H1 (cell line): Measurements from ENCODE around the gene NOS2. TPM values are rescaled to one million over a fixed set of nuclear protein-coding genes. Genes with fewer than 3 reads are reported as not detected.

Experiments
- CTCF ChIA-PET: fragments of 300-600 bp; sonication (Branson Sonifier 250); formaldehyde crosslinking; loops from one replicate; lab custom pipeline; 2021; ENCODE audit not compliant: partially characterized antibody; lab: Charles Lee
- POLR2A ChIA-PET: fragments of 300-600 bp; sonication (Branson Sonifier 250); formaldehyde crosslinking; loops from one replicate; lab custom pipeline; 2021; ENCODE audit warnings: inconsistent platforms; ENCODE audit not compliant: partially characterized antibody; lab: Charles Lee
- DNase-seq, 2 experiments: peaks; one replicate each; pipeline versions ENCODE4 v3.0.0 to v3.0.0-alpha.2; 2010 to 2022; ENCODE audit warnings: low spot score in 2 of 2, low read depth in 1 of 2, mixed read lengths in 1 of 2
- FAIRE-seq: peaks from 2 replicates; lab custom pipeline; 2011; peaks lifted over from hg19 to GRCh38; lab: Jason Lieb, UNC
- H2AFZ ChIP-seq: 2 replicates; pipeline ENCODE4 v1.8.1; 2012; ENCODE audit warnings: low read length, inconsistent platforms
- H2AK5ac ChIP-seq: 2 replicates; pipeline ENCODE4 v1.6.1; 2013; ENCODE audit warnings: low read depth, low read length
- H2BK120ac ChIP-seq: replicated peaks from 2 replicates; pipeline ENCODE3; 2013; ENCODE audit warnings: low read depth, low read length, inconsistent platforms
- H2BK12ac ChIP-seq: 2 replicates; pipeline ENCODE4 v1.6.1; 2013; ENCODE audit warnings: low read depth, low read length
- H2BK15ac ChIP-seq: 2 replicates; pipeline ENCODE4 v1.6.1; 2013; ENCODE audit warnings: low read length
- H2BK20ac ChIP-seq: 2 replicates; pipeline ENCODE4 v1.6.1; 2013; ENCODE audit warnings: low read length
- H2BK5ac ChIP-seq: 2 replicates; pipeline ENCODE4 v1.6.1; 2013; ENCODE audit warnings: low read depth, low read length
- H3K14ac ChIP-seq: 2 replicates; pipeline ENCODE4 v1.6.1; 2013; ENCODE audit warnings: inconsistent platforms; ENCODE audit not compliant: insufficient read length
- H3K18ac ChIP-seq: 2 replicates; pipeline ENCODE4 v1.6.1; 2013; ENCODE audit warnings: low read length; ENCODE audit errors: extremely low read depth
- H3K23ac ChIP-seq: 2 replicates; pipeline ENCODE4 v1.6.1; 2013; ENCODE audit warnings: inconsistent platforms; ENCODE audit not compliant: insufficient read length
- H3K23me2 ChIP-seq: 2 replicates; pipeline ENCODE4 v1.6.1; 2013; ENCODE audit warnings: low read depth, low read length
- H3K27ac ChIP-seq: 2 replicates; pipeline ENCODE4 v1.6.1; 2011; ENCODE audit warnings: low read depth, low read length, inconsistent platforms
- H3K27me3 ChIP-seq, 4 experiments: replicated peaks in 1 of 4; 1 replicate in 1 of 4; 2 replicates in 3 of 4; pipeline versions ENCODE4 v1.6.1 to v1.8.1; 2011 to 2013; ENCODE audit warnings: low read length in 3 of 4, mild to moderate bottlenecking in 3 of 4, inconsistent platforms in 2 of 4, mixed read lengths in 2 of 4, moderate library complexity in 1 of 4; ENCODE audit not compliant: control insufficient read depth in 3 of 4, insufficient read depth in 3 of 4; ENCODE audit errors: extremely low read depth in 1 of 4
- H3K36me3 ChIP-seq, 4 experiments: 2 replicates each; pipeline versions ENCODE4 v1.6.1 to v1.8.1; 2011 to 2013; ENCODE audit warnings: mild to moderate bottlenecking in 4 of 4, low read length in 3 of 4, moderate library complexity in 2 of 4, control low read depth in 1 of 4, inconsistent platforms in 1 of 4; ENCODE audit not compliant: insufficient read depth in 4 of 4, control insufficient read depth in 2 of 4
- H3K4ac ChIP-seq: replicated peaks from 2 replicates; pipeline ENCODE3; 2013; ENCODE audit warnings: low read length, low read depth, mixed read lengths, inconsistent platforms; ENCODE audit not compliant: insufficient read length
- H3K4me1 ChIP-seq, 4 experiments: replicated peaks in 1 of 4; 1 replicate in 1 of 4; 2 replicates in 3 of 4; pipeline versions ENCODE4 v1.6.1 to v1.8.1; 2011 to 2013; ENCODE audit warnings: low read length in 3 of 4, inconsistent platforms in 2 of 4, mixed read lengths in 1 of 4; ENCODE audit not compliant: insufficient read depth in 4 of 4, control insufficient read depth in 3 of 4
- H3K4me2 ChIP-seq, 2 experiments: 2 replicates each; pipeline versions ENCODE4 v1.6.1 to v1.8.1; 2011 to 2013; ENCODE audit warnings: low read depth in 2 of 2, low read length in 2 of 2, control low read depth in 1 of 2, inconsistent platforms in 1 of 2, mild to moderate bottlenecking in 1 of 2; ENCODE audit not compliant: insufficient read depth in 1 of 2
- H3K4me3 ChIP-seq, 4 experiments: fragments of 200-600, 300-600 bp in 1 of 4; sonication (generic), shearing (Covaris generic), sonication (Bioruptor Twin) in 1 of 4; 2 replicates each; pipeline versions ENCODE4 v1.5.1 to v1.8.1; 2011 to 2016; ENCODE audit warnings: low read length in 4 of 4, low read depth in 3 of 4, control low read depth in 2 of 4, inconsistent platforms in 2 of 4, mild to moderate bottlenecking in 2 of 4, mixed read lengths in 1 of 4, moderate library complexity in 1 of 4; ENCODE audit not compliant: insufficient read depth in 2 of 4; ENCODE audit errors: extremely low read depth in 1 of 4
- H3K56ac ChIP-seq: replicated peaks from 2 replicates; pipeline ENCODE3; 2013; ENCODE audit warnings: low read depth, mild to moderate bottlenecking, mixed read lengths, low read length, inconsistent platforms; ENCODE audit not compliant: insufficient read length
- H3K79me1 ChIP-seq: 2 replicates; pipeline ENCODE4 v1.6.1; 2013; ENCODE audit warnings: low read depth, low read length, control low read depth
- H3K79me2 ChIP-seq, 2 experiments: 2 replicates each; pipeline versions ENCODE4 v1.6.1 to v1.8.1; 2012 to 2013; ENCODE audit warnings: low read length in 2 of 2, mild to moderate bottlenecking in 2 of 2, inconsistent platforms in 1 of 2; ENCODE audit not compliant: insufficient read depth in 2 of 2, control insufficient read depth in 1 of 2
- H3K9ac ChIP-seq, 4 experiments: replicated peaks in 1 of 4; 1 replicate in 1 of 4; 2 replicates in 3 of 4; pipeline versions ENCODE4 v1.6.1 to v1.8.1; 2011 to 2013; ENCODE audit warnings: low read depth in 3 of 4, low read length in 3 of 4, control low read depth in 2 of 4, mild to moderate bottlenecking in 2 of 4, moderate library complexity in 2 of 4, inconsistent platforms in 1 of 4; ENCODE audit errors: extremely low read depth in 1 of 4
- H3K9me3 ChIP-seq, 2 experiments: 2 replicates each; pipeline versions ENCODE4 v1.6.1 to v1.8.1; 2012 to 2013; ENCODE audit warnings: mild to moderate bottlenecking in 2 of 2, moderate library complexity in 2 of 2, control low read depth in 1 of 2, inconsistent platforms in 1 of 2, low read depth in 1 of 2, low read length in 1 of 2, mixed read lengths in 1 of 2; ENCODE audit not compliant: insufficient read depth in 2 of 2
- H4K20me1 ChIP-seq, 2 experiments: replicated peaks in 1 of 2; 2 replicates each; pipeline versions ENCODE3 to v1.8.1; 2011 to 2013; ENCODE audit warnings: inconsistent platforms in 2 of 2, low read length in 2 of 2, mild to moderate bottlenecking in 1 of 2; ENCODE audit not compliant: insufficient read depth in 2 of 2, control insufficient read depth in 1 of 2
- H4K5ac ChIP-seq: 2 replicates; pipeline ENCODE4 v1.6.1; 2013; ENCODE audit warnings: low read length, low read depth, mixed read lengths, inconsistent platforms; ENCODE audit not compliant: insufficient read length
- H4K8ac ChIP-seq: 2 replicates; pipeline ENCODE4 v1.8.0; 2013; ENCODE audit warnings: mild to moderate bottlenecking, moderate library complexity, low read length, inconsistent platforms; ENCODE audit not compliant: insufficient read depth; ENCODE audit errors: extremely low read depth
- H4K91ac ChIP-seq: replicated peaks from 2 replicates; pipeline ENCODE3; 2013; ENCODE audit warnings: low read length, mixed read lengths, inconsistent platforms; ENCODE audit not compliant: insufficient read length
- BRCA1 ChIP-seq: IDR thresholded peaks from 2 replicates; pipeline ENCODE4 v1.6.1; 2012; ENCODE audit warnings: low read depth, low read length, improper control_type of control experiment
- PHF8 ChIP-seq: fragments of 200-600 bp; sonication (generic); conservative IDR thresholded peaks from 2 replicates; pipeline ENCODE4 v1.7.1; 2012; ENCODE audit warnings: low read depth, mild to moderate bottlenecking, inconsistent platforms, low read length, moderate library complexity
- WGBS, 2 experiments: shearing (Covaris generic) in 1 of 2; methylation state at CpG; one replicate each; pipeline versions ENCODE4 v1.1.6 to v1.1.7; 2013 to 2015; ENCODE audit warnings: low lambda C conversion rate in 2 of 2, mixed read lengths in 2 of 2, inconsistent platforms in 1 of 2, low coverage in 1 of 2, missing lambda C conversion rate in 1 of 2; ENCODE audit not compliant: insufficient replicate concordance in 2 of 2, insufficient coverage in 1 of 2, insufficient read length in 1 of 2; ENCODE audit errors: extremely low coverage in 1 of 2, missing lambda C conversion rate in 1 of 2; 5-methylcytosine and 5-hydroxymethylcytosine counted together
- polyA plus RNA-seq, 7 experiments: library from polyadenylated mRNA; depleted of rRNA in 3 of 7; stranded (reverse) in 5 of 7; unstranded in 2 of 7; fragments of >200 nt in 5 of 7; fragments of 200-250 nt in 2 of 7; gene quantifications; 1 replicate in 5 of 7; 2 replicates in 1 of 7; 4 replicates in 1 of 7; pipeline versions ENCODE4 v1.2.1 to v1.2.3, GENCODE V29; 2011 to 2013; ENCODE audit warnings: missing spikeins in 2 of 7, mixed read lengths in 2 of 7
- total RNA-seq: library from RNA; stranded (reverse); fragmentation: NEBNext Ultra II Directional; extraction: Animal tissue kit (Norgen Biotek cat#: 25700); gene quantifications from 2 replicates; pipeline ENCODE4 v1.2.1, GENCODE V29; 2021

Gene NOS2
- total and polyA plus RNA-seq, 2 of the 8 experiments (the other 6 are each of a cell fraction or from before 2014, with no cell fraction given) = 1.0 to 1.9 TPM

DNA sequence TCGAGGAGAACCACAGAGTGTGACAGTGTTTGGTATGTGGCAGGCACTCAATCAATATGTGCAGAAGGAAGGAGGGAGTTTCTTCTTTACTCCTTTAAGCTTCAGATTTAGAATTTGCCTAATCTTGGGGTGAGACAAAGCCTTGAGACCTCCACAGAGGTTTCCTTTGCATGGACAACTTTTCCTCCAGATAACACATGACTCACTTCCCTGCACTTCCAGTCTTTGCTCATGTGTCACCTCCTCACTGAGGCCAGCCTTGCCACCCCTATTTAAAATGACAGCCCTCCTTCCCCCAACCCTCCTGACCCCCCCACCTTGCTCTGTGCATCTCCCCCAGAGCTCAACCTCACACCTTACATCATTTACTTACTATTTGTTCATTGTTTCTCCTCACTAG is 17.4 kb upstream of the NOS2 start:
- no peak overlapping the region for H3K4me2 ChIP-seq
- no peak overlapping the region for H2AFZ ChIP-seq
- H2BK120ac ChIP-seq = no peak overlapping the region
- WGBS, 2 experiments = 85% methylated on average over 1 of the region's 1 CpG; no CpG with 5 or more reads in 1 of the 2 experiments
- H3K4me1 ChIP-seq = no peaks in the 10 kb centered on the region
- H2BK15ac ChIP-seq = no peak overlapping the region
- H4K5ac ChIP-seq = no peak overlapping the region
- ChIA-PET CTCF (interaction anchor here (1.2 to 2.7 kb wide), 3 partner anchors 9 to 63 kb away, joined by 5 to 10 read pairs (median 6); no protein-coding TSS in a partner anchor), POLR2A (no interaction called here)
- no peaks in the 10 kb centered on the region for H3K27me3 ChIP-seq
- H3K56ac ChIP-seq = no peak overlapping the region
- no peaks in the 10 kb centered on the region for H3K36me3 ChIP-seq
- DNase-seq = no peak
- H4K20me1 ChIP-seq = no peaks in the 10 kb centered on the region
- no peaks in the 10 kb centered on the region for H3K23me2 ChIP-seq
- H3K18ac ChIP-seq = no peak overlapping the region
- H3K9me3 ChIP-seq = peaks cover 0 to 8% of the 10 kb centered on the region in 2 experiments; a peak in 1 of 4 replicates
- H3K4me3 ChIP-seq = no peak overlapping the region
- H3K9ac ChIP-seq = no peak overlapping the region
- H4K8ac ChIP-seq = no peak overlapping the region
- no peaks in the 10 kb centered on the region for H3K79me2 ChIP-seq
- no peak overlapping the region for H2BK20ac ChIP-seq
- H3K79me1 ChIP-seq = no peaks in the 10 kb centered on the region
- H2BK12ac ChIP-seq = no peak overlapping the region
- FAIRE-seq = no peak
- no peak overlapping the region for H2BK5ac ChIP-seq
- H3K27ac ChIP-seq = no peak overlapping the region
- no peak overlapping the region for H3K23ac ChIP-seq
- H2AK5ac ChIP-seq = no peak overlapping the region
- no peak overlapping the region for H4K91ac ChIP-seq
- TF ChIP-seq PHF8 (no peak), BRCA1 (no peak)
- H3K14ac ChIP-seq = no peak overlapping the region
- H3K4ac ChIP-seq = no peak overlapping the region
